ENCODE data around the gene GRM4.

Gene GRM4

GRCh38 chr6:34104628-34105027 is 41.3 kb downstream of the GRM4 start:
- no peak for DNase-seq

DNA sequence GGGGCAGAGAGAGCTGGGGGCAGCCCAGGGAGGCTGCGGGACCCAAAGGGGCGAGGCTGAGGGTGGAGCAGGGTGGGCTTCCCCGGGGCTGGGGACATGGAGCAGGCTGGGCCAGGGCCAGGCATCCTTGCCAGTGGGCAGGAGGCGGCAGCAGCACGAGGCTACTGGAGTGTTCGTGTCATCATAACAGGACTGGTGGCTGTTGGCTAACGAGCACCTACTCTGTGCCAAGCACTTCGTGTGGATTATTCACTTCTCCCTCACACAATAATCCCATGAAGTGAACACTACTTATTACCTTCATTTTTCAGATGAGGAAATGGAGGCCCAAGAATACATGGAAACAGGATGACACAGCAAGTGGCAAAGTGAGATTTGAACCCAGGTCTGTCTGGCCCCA is 41.7 kb downstream of the GRM4 start:
- no peak for DNase-seq

GRCh38 chr6:34103321-34103720 is 42.6 kb downstream of the GRM4 start:
- DNase-seq: no peak

GRCh38 chr6:34102696-34103095 is 43.2 kb downstream of the GRM4 start:
- DNase-seq: no peak

DNA sequence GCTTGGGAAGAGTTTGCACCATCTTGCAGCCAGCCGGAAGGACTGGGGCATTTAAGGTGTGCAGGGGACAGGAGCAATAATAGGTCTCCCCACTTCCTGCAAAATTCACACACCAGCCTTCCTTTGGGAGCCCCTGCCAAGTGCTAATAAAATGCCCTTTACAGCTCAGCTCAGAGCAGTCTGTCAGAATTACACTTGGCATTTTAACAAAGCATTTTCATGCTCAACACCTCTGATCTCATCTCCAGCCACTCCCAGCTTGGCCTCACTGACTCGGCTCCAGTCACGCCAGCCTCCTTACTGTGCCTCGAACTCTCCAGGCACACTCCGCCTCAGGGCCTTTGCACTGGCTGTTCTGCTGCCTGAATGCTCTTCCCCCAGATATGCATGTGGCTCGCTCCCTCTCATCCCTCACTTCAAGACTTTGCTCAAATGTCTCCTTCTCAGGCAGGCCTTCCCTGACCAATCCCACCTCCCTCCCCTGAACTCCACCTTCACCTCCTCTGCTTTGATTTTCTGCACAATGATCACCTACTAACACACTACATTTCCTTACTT is 43.7 kb downstream of the GRM4 start:
- no peak for DNase-seq

DNA sequence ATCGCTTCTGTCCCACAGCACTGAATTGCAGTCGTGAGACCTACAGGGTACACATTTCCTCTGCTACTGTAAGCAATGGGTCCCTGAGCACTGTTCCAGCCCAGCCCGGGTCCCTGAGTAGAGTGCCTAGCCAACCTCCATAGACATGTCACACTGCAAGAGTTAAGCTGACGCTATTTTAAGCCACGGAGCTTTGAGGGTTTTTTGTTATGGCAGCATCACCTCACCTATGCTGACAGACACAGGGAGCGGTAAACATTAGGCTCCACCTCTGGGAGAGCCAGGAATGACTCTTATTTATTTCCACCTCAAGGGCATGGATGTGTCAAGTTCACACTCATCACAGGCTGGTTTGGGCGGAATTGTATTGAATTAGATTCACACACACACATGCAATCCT is 45.1 kb downstream of the GRM4 start:
- no peak for DNase-seq

GRCh38 chr6:34099878-34100277 is 46.0 kb downstream of the GRM4 start:
- DNase-seq: no peak

DNA sequence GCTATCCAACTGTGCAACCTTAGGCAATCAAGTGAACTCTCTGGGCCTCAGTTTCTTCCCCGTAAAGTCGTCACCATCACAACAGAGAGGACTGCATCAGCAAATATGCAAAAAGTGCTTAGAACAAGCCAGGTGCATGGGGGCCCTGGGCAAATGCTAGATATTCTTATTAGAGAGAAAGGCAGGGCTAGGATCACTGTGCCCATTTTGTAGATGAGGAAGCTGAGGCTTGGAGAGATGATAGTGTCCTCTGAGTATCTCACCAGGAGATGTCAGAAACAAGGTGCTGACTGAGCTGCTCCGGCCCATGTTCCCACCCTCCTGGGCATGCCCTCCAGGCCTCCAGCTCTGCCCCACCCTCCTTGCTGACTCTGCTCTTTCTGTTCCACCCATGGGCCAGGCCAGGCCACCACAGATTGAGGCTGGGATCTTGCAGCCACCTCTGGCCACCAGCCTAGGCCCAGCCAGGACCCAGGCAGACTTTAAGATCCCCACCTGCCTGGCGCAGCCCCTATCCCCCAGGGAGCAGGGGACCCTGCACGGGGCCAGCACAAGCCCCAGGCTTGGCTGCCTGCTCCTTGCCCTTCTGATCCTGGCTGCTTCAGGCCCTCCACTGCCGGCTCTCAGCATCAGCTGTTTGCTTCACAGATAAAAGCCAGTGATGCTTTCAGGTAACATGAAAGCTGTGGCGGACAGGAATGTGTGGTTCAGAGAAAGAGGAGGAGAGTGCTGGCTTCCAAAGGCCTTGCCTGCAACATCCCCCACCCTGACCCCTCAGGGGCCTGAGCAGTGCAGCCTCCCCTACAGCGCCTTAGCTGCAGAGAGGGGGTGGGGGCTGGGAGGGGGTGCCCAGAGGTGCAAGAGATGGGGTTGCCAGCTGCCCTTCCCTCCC is 47.6 kb downstream of the GRM4 start:
- no peak for DNase-seq

DNA sequence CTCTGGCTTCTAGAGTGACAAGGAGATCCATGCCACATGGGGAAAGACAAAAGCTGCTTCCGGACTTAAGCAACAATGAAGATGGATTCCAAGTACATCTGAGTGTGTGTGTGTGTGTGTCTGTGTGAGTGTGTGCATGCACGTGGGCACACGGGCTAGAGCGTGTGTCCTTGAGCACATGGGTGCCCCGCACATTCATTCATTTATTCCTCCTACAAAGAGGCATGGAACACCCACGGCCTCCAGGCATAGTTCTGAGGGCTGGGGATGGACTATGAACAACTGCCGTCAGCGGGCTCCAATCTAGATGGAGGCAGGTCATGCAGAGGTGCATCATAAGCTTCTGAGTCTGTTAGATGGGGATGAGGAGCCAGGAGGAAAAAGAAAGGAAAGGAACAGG is 49.1 kb downstream of the GRM4 start:
- DNase-seq: no peak

GRCh38 chr6:34096193-34096592 is 49.7 kb downstream of the GRM4 start:
- no peak for DNase-seq

DNA sequence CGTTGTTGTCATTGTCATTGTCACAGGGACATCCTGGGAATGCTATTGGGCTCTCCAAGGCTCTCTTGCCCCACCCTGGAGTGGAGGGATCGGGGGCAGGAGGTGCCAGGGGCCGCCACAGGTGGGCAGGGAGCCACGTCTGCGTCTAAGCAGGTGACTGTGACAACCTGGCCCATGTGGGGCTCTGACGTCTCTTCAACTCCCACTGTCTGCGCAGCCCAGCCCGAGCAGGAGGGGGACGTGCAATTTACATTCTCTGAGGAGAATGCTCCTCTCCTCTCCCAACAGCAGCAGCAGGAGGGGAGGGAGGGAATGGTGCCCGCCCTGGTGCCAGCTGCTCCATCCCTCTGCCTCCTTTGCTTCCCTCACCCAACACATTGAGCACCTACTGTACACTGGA is 50.1 kb downstream of the GRM4 start:
- no peak for DNase-seq

DNA sequence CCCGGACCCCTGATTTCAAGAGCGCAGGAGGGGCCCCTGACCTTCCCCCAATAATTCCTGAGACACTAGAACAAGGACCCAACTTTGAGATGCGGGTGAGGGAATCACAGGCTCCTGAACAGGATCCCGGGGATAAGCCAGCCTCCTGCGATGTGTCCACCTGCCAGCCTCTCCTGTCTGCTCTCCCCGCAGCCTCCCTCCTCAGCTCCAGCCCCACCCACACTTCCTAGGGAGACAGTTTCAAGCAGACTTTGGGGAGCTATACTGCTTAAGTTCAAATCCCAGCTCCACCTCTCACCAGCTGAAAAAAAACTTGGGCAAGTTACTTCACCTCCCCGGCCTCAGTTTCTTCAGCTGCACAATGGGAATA is 50.8 kb downstream of the GRM4 start:
- no peak for DNase-seq

DNA sequence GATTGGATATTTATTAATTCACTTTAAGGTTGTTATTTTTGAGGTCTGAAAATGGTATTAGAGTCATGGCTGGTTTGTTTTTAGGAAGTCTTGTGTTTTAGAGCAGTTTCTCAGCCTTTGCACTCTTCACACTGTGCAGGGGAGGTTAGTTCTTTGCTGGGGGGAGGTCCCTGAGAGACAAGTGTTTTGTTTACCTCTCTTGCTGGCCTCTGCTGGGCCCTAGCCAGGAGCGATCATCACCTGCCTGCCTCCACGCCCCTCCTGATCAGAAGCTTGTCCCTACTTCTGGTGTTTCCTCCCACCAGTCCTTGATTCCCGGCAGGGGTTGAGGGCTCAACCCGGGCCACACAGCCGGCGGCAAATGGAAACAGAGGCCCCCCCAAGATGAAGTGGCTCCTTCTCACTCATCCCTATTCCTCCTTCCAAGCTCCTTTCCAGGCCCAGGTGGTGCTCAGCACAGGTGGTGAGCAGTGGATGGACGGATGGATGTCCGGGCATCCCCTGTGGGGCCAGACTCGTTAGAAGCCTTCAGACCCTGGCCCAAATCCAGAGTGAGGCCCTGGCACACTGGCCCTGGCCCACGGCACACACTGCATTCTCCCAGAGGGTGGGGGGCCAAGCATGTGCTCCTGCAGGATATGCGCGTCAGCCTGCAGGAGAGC is 51.3 kb downstream of the GRM4 start:
- no peak for DNase-seq

- DNase-seq: no peak
Measured at GRCh38 chr6:34093854-34094430, 51.9 kb downstream of the GRM4 start.

DNA sequence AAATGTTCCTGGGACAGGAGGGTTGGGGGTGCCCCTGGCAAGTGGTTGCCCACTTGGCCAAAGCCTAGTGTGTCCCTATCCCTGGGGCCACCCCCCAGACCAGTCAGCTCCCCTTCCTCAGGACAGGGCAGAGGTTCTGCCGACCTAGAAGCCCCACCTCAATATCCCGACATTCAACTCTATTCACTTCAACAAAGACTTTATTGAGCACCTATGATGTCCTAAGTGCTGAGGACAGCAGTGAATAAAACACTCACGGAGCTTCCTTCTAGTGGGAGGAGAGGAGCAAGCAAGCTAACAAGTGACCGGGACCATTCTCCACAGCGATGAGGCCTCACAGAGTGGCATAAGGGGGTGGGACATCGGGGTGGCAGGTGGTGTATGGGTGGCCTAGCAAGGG is 52.7 kb downstream of the GRM4 start:
- DNase-seq: no peak

DNA sequence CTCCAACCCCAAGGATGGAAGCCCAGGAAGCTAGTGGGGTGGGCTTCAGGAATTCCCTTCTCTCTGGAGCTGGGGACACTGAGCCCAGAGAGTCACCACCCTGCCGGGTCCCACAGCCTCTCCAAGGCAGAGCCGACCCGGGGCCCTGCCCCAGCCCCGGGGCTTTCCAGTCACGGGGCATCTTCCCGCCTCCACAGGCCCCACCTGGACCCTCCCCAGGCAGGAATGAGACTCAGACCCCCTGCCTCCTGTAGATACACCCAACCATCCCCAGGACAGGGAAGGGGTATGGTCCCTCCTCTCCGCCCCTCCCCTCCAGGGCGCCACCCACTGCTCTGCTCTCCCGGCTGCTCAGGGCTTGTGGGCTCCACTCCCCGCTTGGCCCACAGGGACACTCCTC is 53.3 kb downstream of the GRM4 start:
- no peak for DNase-seq

DNA sequence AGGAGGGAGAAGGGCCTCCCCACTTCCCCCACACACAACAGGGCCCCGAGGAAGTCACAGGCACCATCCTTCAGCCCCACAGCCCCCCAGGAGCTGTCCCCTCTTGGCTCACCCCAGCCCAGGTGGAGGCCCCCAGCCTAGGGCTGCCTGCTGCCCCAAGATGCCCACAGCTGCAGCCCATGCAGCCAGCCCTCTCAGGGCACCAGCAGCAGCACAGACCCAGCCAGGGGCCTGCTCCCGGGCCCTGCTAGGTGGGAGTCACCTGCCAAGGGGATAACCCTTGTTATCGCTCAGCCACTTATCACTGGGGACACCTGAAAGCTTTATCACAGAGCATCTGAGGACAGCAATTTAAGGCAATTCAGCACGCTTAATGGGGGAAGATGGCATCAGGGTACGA is 55.0 kb downstream of the GRM4 start:
- DNase-seq: no peak

GRCh38 chr6:34090529-34090928 is 55.4 kb downstream of the GRM4 start:
- DNase-seq: no peak

GRCh38 chr6:34086558-34086957 is 59.3 kb downstream of the GRM4 start:
- no peak for DNase-seq

DNA sequence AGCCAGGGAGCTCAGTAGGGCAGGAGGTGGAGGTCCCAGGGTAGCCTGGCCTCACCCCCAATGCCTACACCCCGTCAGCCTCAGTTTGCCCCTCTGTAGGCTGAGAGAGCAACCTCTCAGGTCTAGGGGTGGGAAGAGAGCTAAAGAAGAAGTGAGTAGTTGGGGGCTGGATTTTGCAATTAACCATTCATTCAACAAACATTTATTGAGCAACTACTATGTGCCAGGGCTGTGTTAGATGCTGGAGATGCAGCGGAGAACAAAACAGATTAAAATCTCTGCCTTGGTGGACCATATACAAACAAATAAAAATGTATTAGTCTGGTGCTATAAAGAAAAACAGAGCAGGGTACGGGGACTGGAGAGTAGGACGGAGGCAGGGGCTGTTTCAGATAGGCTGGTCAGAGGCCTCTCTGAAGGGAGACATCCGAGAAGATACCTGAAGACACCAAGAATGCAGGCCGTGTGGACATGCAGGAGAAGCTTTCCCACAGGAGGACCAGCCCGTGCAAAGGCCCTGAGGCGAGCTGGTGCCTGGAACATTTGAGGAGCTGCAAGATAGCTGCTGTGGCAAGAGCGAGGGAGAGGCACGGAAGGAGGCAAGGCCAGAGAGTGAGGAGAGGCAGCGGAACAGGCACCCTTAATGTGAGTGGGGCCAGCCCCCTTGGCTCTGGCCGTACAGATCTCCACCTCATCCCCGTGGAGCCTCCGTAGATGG is 60.3 kb downstream of the GRM4 start:
- no peak for DNase-seq

DNA sequence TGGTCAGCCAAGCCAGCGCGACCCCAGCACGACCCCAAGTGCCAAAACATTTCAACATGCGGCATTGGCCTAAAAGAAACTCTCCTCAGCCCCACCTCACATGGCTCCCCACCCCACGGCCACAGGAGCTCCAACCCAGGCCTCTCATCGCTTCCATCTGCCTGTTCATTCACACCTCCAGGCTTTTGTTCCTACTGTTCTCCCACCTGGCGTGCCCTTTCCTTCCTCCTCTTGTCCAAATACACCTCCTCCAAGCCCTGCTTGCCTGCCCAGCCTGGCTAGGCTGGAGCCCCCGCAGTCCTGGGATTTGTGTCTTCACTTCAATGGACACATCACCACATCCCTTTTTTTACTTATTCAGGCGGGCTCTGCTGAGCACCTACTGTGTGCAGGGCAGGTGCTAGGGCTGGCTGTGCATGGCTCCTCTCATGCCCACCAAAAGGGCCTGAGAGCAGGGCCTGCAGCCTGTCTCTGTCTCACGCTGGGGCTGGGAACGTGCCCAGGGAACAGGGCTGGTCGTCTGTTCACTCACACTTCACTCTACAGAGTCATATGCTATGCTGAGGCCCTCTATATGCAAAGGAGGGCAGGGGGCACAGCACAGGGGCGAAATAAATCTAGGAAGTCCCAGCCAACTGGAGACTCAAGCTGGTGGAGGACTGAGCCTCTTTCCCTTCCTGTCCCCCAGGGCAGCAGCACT is 61.1 kb downstream of the GRM4 start:
- no peak for DNase-seq

GRCh38 chr6:34082864-34083626 is 62.8 kb downstream of the GRM4 start:
- no peak for DNase-seq
